Subcutaneous adipose tissue (tissue), 4 donors: ENCODE measurements around the gene RAB10. TPM values are rescaled to one million over a fixed set of nuclear protein-coding genes. Genes with fewer than 3 reads are reported as not detected.

Experiments used
- CTCF ChIP-seq: fragments of 450-650 bp; IDR thresholded peaks from one replicate; pipeline ENCODE4 v1.5.1; 2016; ENCODE audit warnings: low read depth, mild to moderate bottlenecking, control low read depth, antibody characterized with exemption, moderate library complexity
- total RNA-seq, 4 donors: library from RNA; depleted of rRNA; stranded (reverse); fragments of >200 nt; gene quantifications; one replicate each; pipeline ENCODE4 v1.1.0, GENCODE V29; 2016

Gene RAB10
- total RNA-seq, 4 donors from 2014 or later: 73.5 to 108 (median 81.9) TPM

- no peak for TF ChIP-seq CTCF
Measured at GRCh38 chr2:26070730-26071129, 36.8 kb downstream of the RAB10 start.

GRCh38 chr2:26072925-26073768, 39.3 kb downstream of the RAB10 start:
- no peak for TF ChIP-seq CTCF

- TF ChIP-seq CTCF: no peak
Measured at GRCh38 chr2:26073830-26074229, 39.9 kb downstream of the RAB10 start.

GRCh38 chr2:26074676-26075075, 40.8 kb downstream of the RAB10 start:
- TF ChIP-seq CTCF: no peak

GRCh38 chr2:26075173-26075572, 41.3 kb downstream of the RAB10 start:
- no peak for TF ChIP-seq CTCF

GRCh38 chr2:26076001-26076587, 42.2 kb downstream of the RAB10 start:
- TF ChIP-seq CTCF: no peak

GRCh38 chr2:26077291-26077690, 43.4 kb downstream of the RAB10 start:
- TF ChIP-seq CTCF: no peak
